Stimulated activated CD4-positive, alpha-beta T cell treated with anti-CD3 and anti-CD28 coated beads, Interleukin-2, amount 100 ng/mL, for 48 hours (primary cell): ENCODE results near the gene ZNF124.

ENCODE experiments used
- DNase-seq, 2 donors: peaks; one replicate each; pipeline ENCODE4 v3.0.0-alpha.2; 2020

The ZNF124 gene

DNA sequence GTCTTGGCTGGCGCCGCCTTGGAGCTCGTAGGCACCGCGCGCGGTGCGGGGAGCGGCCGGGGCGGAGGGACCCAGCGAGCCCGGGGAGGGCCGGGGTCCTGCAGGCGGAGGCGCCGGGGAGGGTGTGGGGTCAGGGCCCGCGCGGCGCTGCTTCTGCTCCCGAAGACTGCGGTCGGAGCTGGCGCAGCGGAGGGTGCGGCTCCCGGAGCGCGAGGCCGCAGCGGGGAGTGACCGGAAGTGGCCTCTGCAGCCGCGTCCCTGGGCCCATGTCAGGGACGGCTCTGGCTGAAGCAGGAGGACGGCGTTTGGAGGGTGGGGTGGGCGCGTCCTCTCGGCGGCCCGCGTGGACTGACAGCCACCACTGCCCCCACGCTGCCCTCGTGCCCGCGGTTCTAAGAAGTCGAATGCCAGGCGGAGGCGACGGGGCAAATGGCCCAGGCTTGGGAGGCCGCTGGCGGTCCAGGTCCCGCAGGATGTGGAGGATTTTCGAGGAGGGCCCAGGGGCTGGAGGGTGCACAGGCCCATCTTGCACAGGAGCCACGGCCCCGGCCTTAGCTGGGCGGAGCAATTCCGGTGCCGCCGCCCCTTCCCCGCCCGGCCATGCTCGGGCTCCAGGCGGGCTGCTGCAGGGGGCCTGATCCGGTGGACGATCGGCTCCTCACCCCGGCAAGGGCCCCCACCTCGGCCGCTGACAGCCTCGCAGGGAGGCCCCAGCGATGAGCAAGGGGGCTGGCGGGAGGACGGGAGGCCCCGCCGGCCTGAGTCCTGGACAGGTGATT, 59.9 kb downstream of the ZNF124 start:
- no peak for DNase-seq

DNA sequence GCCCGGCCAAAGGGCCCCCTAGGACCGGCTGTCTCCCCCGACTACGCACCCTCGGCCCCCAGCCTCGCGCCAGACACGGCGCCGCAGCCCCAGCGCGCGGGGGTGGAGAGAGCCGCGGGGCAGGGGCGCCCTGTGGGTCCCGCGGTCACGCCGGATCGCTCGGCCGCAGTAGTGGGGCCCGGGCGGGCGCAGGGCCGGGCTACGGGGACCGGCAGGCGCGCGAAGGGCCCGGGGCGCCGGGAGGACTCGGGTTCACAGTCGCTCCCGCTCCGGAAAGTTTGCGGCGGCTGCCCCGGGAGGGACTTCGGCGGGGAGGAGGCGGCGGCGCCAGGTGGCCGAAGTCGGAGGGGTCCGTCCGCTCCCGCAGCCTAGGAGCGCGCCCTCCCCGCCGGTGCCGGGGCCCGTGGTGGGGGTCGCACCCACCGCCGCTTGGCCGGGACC, 60.5 kb downstream of the ZNF124 start:
- no peak for DNase-seq

DNA sequence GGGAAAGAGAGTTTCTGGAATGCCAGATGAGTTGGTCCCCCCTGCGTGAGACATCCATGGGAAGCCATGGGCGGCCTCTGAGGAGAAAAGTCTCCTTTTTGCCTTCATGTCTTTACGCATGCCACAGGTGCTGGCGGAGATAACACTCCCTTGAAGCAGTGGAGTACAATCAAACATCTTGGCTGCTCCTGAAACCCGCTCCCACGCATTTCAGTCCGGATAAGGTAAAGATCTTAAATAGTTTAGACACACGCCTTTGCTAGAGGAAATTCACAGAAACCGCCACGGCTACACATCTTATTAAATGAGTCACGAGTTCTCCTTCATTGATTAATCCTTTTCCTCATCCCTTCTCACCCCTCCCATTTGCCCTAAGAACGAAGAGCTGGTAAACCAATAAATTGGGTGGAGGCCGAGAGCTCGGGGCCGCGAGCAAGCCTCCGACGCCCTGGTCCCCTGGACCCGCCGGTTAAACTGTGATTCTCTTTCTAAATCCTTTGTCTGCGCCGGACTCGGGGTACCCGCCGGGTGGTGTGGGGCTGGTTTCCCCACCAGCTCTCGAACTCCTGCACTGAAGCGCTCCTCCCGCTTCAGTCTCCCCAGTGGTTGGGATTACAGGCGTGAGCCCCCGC, 61.1 kb downstream of the ZNF124 start:
- DNase-seq, result peak; percentile 24 to 32

DNA sequence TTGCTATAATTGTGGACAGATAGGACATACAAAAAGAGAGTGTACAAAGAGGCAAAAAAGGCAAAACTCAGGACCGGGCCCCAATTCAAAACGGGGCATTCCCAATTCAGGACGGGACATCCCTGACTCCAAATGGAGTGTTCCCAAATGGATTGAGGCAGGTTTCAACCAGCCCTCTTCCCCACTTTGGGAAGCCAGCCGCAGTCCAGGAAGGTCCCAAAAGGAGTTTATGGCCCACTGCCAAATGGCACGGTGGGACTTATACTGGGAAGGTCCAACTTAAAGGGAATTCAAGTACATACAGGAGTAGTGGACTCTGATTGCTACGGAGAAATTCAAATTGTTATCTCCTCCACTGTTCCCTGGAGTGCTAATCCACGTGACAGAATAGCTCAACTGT, 64.1 kb downstream of the ZNF124 start:
- no peak for DNase-seq

DNA sequence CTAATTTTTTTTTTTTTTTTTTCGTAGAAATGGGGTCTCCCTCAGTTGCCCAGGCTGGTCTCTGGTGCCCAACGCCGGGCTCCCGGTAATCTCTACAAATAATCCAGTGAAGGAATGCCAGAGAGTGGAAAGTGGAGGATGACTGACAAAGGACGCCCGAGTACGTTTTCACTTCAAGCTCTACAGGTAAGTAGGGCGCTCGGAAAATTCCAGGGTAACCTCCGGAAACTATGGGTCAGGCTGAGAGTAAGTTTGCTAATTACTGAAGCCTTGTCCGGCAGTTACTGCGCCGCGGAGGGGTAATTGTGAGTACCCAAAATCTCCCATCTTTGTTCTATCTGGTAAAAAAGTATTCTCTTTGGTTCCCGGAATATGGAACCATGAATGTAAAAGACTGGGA, 65.9 kb downstream of the ZNF124 start:
- DNase-seq, result no peak
